Bladder microvascular endothelial cell (primary cell): Measurements from ENCODE around the gene C22orf23. TPM values are rescaled to one million over a fixed set of nuclear protein-coding genes. Genes with fewer than 3 reads are reported as not detected.

ENCODE experiments used
- total RNA-seq: library from RNA; depleted of rRNA; stranded (reverse); fragments of >200 nt; gene quantifications from 2 replicates; pipeline ENCODE4 v1.2.3, GENCODE V29; 2014

Gene C22orf23
- total RNA-seq = 0.16 TPM in 1 of 2 replicates, not detected in the other

DNA sequence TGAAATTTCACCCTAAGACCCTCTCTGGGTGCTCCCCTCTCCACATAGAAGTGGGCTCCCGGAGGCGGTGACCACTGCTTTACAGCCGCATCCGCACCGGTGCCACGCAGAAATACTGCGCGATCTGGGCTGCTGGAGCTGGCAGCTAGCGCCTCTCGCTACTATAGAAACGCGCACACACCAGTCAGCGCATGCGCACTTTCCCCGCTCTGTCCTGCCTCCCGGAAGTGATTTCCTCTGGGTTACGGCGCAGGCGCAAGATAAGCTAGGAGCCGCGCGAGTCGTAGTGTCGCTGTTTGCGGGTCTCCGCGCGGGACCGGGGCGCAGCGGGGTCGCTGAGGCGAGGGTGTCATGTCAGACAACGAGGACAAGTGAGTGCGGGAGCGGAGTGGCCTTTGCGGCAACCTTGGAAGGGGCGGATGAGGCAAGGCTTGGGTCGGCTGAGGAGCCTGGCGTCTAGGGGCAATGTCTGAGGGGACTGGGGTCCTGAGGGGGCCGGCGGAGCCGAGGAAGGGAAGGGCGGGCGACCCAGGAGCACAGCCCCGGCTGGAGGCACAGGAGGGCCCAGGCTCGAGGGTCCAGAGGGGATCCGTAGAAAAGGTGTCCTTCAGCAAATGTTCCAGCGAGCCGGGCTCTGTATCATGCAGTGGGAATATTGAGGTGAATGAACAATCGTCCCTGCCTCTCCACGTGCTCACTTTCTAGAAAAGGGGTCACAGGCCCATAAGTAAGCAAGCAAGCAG is at the start of gene C22orf23, which contains the start of gene POLR2F:
C22orf23 (minus strand) TSS at position 165 of the 743 bp plus-strand sequence. CDS start 452 bp downstream, outside the sequence.
POLR2F (plus strand) TSS at position 263 of the 743 bp plus-strand sequence; CDS start at position 352, 89 bp downstream.

GRCh38 chr22:37983860-37984791 is 30.7 kb upstream of the C22orf23 start, which contains the start of gene SOX10:
Gene SOX10 (minus strand): TSS chr22:37984555. CDS start chr22:37983784, 771 bp downstream.

GRCh38 chr22:37905534-37906363 is 47.7 kb downstream of the C22orf23 start, which contains the start of gene MICALL1:
Gene MICALL1 (plus strand): TSS chr22:37906297. CDS start chr22:37906423, 126 bp downstream.

Other genes with a start within 250 kb of the C22orf23 start
- gene GCAT, start 145.7 kb downstream of the C22orf23 start, total RNA-seq = 14.2 and 34.6 TPM in 2 replicates
- not detected in 2 replicates for gene GALR3, start 130.2 kb downstream of the C22orf23 start, total RNA-seq
- 17.2 and 25.2 TPM in 2 replicates for gene ANKRD54, start 109.3 kb downstream of the C22orf23 start, total RNA-seq
- 235 and 342 TPM in 2 replicates for gene EIF3L, start 104.2 kb downstream of the C22orf23 start, total RNA-seq
- 22.3 and 71.9 TPM in 2 replicates for gene MICALL1, start 47.3 kb downstream of the C22orf23 start, total RNA-seq
- gene POLR2F, start 98 bp upstream of the C22orf23 start, total RNA-seq = 45.0 and 75.7 TPM in 2 replicates
- gene SOX10, start 31.0 kb upstream of the C22orf23 start, total RNA-seq = not detected in 2 replicates
- 8.3 and 23.7 TPM in 2 replicates for gene PICK1, start 103.8 kb upstream of the C22orf23 start, total RNA-seq
- gene SLC16A8, start 130.6 kb upstream of the C22orf23 start, total RNA-seq = 0.16 TPM in 1 of 2 replicates, not detected in the other
- 0.16 and 0.19 TPM in 2 replicates for gene BAIAP2L2, start 157.1 kb upstream of the C22orf23 start, total RNA-seq
- gene PLA2G6, start 228.2 kb upstream of the C22orf23 start, total RNA-seq = 3.2 and 8.3 TPM in 2 replicates
- gene MAFF, start 248.4 kb upstream of the C22orf23 start, total RNA-seq = 51.8 and 127 TPM in 2 replicates